Activated CD8-positive, alpha-beta memory T cell treated with anti-CD3 and anti-CD28 coated beads for 4 hours (primary cell): ENCODE results near the gene ZNF280A.
"Not testable (repeated sequence)": the region's sequence is repeated elsewhere in the genome, so short reads cannot be mapped to it uniquely, and the experiment has no call there.

Source experiments
- DNase-seq, 2 donors: peaks; one replicate each; pipeline ENCODE4 v3.0.0-alpha.2; 2020; ENCODE audit warnings: low read depth in 2 of 2

ZNF280A gene

GRCh38 chr22:22468794-22469469, 51.1 kb downstream of the ZNF280A start:
- not testable (repeated sequence) for DNase-seq

DNA sequence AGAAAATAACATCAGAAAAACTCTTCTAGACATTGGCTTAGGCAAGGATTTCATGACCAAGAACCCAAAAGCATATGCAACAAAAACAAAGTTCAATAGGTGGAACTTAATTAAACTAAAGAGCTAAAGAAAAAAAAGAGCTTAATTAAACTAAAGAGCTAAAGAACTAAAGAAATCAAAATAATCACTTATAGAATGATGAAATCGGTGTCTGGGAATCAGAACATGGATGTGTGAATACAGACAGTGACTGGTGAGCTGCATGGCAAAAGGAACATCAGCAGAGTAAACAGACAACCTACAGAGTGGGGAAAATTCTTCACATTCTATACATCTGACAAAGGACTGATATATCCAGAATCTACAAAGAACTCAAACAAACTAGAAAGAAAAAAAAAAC, 53.0 kb downstream of the ZNF280A start:
- DNase-seq: no peak

- DNase-seq: no peak
Observed at GRCh38 chr22:22465782-22466181, 54.3 kb downstream of the ZNF280A start.

DNA sequence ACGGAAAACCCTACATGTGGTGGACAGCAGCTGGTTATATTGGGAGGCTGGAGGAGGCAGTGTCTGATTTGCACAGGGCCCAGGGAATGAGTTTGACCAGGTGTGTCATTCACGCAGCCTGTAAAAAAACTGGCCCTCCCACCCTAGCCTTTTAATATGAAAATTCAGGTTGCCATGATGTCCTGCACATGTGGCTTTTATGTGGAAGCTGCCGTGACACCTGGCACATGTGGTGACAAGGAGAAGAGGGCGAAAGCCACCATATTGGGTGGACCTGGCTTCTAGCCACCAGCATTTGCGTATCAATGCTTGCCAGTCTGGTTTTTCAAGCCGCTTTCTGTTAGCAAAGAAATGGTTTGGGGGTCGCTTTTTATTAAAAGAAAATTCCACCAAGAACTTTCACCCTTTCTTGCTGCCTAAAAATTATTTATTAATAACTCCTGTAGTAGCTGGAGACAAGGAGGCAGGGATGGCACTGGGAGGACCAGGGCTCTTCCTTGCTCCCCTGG, 54.9 kb downstream of the ZNF280A start:
- DNase-seq: no peak

- DNase-seq: no peak
Observed at GRCh38 chr22:22464541-22465054, 55.5 kb downstream of the ZNF280A start.

- peak in 1 of 2 donors; percentile 23 for DNase-seq
Observed at GRCh38 chr22:22463855-22464540, 56.1 kb downstream of the ZNF280A start.
